ENCODE data around the gene TSPOAP1. TPM values are rescaled to one million over a fixed set of nuclear protein-coding genes. Genes with fewer than 3 reads are reported as not detected.

The TSPOAP1 gene
- total and polyA plus RNA-seq, 2 of the 13 experiments (the other 11 are each of a cell fraction or from before 2014, with no cell fraction given), result not detected

- TF ChIP-seq ZBTB46 (CRISPR knock-in tag; IDR thresholded peaks at IDR 0.05; ENCODE audit: borderline replicate concordance) (no peak), DDIT3 (CRISPR knock-in tag; IDR thresholded peaks at IDR 0.05) (no peak), TFDP2 (CRISPR knock-in tag; IDR thresholded peaks at IDR 0.05) (peak; percentile 37; the same call in 1 of the 2 replicates), NR0B2 (CRISPR knock-in tag; IDR thresholded peaks at IDR 0.05) (0 out of 2 replicates have a peak, but pooled peaks have one; percentile 8), NAIF1 (CRISPR knock-in tag; IDR thresholded peaks at IDR 0.05; ENCODE audit: borderline replicate concordance) (no peak), DBP (CRISPR knock-in tag; IDR thresholded peaks at IDR 0.05; ENCODE audit: not compliant biosample characterization) (no peak), SP140L (CRISPR knock-in tag; IDR thresholded peaks at IDR 0.05; ENCODE audit: borderline replicate concordance) (no peak), BRF2 (CRISPR knock-in tag; IDR thresholded peaks at IDR 0.05) (no peak; the same call in 1 of the 2 replicates), PRDM4 (CRISPR knock-in tag; IDR thresholded peaks at IDR 0.05; ENCODE audit: borderline replicate concordance) (no peak; the same call in 1 of the 2 replicates), IKZF5 (CRISPR knock-in tag; IDR thresholded peaks at IDR 0.05) (peak; percentile 63; the same call in 1 of the 2 replicates), CREBL2 (CRISPR knock-in tag; IDR thresholded peaks at IDR 0.05; ENCODE audit: borderline replicate concordance) (no peak), SPEN (CRISPR knock-in tag; IDR thresholded peaks at IDR 0.05; ENCODE audit: low read depth) (no peak; the same call in 1 of the 2 replicates), ZNF615 (CRISPR knock-in tag; IDR thresholded peaks at IDR 0.05; ENCODE audit: borderline replicate concordance) (no peak), ASH2L (IDR thresholded peaks at IDR 0.05; ENCODE audit: insufficient read length, low read depth, low read length) (no peak), ZNF776 (CRISPR knock-in tag; IDR thresholded peaks at IDR 0.05) (no peak), KDM1A (CRISPR knock-in tag; IDR thresholded peaks at IDR 0.05) (peak; percentile 21; the same call in 1 of the 2 replicates), IKZF1 (IDR thresholded peaks at IDR 0.05) (no peak), ZNF263 (CRISPR knock-in tag; IDR thresholded peaks at IDR 0.05) (peak; percentile 83)
Observed at GRCh38 chr17:58364270-58364942, 35.8 kb upstream of the TSPOAP1 start (continued).

Data from HepG2 (cell line).